Stimulated activated CD4-positive, alpha-beta T cell treated with anti-CD3 and anti-CD28 coated beads, TNF-alpha, amount 100 ng/mL, for 1 hour (primary cell): Measurements from ENCODE around the gene KCNMA1.

Experiments used
- DNase-seq, 3 donors: peaks; one replicate each; pipeline ENCODE4 v3.0.0-alpha.2; 2020; ENCODE audit warnings: low read depth in 3 of 3, low spot score in 1 of 3

The KCNMA1 gene

DNA sequence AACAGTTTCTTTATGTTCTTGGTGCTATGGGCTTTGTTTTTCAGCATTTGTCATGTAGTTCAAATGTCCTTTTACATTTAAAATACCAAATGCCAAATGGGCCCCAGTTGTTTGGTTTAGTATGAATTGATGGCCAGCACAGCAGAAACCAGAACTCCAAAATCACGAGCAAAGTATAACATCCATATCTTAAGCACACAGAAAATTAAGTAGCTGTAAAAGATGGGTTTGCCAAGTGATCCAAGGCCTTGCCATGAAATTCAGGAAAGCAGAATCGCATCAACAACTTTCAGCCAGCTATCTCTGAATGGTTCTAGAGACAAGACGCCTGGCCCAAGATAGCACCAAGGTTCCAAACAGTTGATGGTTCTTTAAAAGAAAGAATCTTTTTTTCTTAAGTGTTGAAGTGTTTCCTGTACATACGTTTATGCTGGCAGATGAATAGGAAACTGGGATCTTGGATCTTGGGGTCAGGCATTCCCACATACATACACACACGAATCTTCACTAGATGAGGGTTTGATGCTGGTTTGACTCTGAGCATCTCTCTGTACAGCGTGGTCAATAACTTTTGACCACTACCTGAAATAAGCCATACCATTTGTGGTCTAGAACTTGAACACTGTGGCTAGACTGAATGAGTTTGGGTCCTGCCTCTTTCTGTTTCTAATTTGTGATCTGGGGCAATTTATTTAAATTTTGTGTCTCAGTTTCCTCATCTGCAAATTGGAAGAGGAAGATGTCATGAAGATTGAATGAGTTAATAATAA, 711.8 kb downstream of the KCNMA1 start:
- DNase-seq, result no peak

DNA sequence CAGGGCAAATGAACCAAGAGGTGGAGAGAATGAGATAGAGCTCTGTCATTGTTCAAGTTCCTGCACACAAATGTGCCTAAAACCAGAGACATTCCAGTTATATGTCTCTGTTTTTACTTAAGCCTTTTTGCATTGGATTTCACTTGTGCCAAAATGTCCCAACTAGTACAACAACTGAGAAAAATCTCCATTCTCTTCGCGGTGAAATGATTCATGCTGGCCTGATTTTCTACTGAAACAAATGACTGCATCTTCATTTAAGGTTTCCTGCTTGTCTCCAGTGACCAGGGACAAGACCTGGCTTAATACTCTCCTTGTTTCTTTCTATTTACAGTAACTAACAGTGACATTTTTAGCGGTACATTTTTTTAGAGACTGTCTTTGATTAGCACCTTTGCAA, 714.9 kb downstream of the KCNMA1 start:
- DNase-seq, result no peak

DNA sequence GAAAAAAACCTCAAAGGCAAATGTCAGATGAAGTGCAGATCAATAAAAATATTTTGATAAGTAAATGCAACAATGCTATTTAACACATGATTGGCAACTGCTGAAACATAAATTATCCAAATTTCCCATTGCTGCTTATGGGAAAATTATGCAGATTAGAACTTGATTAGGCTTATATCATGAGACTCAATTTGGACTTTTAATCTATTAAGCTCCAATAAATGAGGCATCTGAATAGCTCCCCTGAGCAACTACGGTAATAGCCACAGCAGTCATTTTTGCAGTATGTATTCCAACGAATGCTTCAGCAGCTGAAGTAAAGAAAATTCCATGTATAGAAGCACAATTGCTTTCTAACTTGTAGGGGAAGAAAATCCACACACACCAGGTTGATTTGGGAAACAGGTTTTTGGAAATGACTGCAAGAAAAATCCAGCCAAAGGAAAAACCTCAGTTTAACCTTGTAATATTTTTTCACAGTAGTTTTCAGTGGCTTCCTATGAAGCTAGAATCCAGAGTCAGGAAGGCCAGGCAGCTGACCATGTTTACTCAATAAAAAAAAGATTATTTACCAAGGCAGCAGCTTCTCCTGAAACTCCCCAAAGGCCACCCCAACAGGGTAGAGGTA, 716.1 kb downstream of the KCNMA1 start:
- no peak for DNase-seq

DNA sequence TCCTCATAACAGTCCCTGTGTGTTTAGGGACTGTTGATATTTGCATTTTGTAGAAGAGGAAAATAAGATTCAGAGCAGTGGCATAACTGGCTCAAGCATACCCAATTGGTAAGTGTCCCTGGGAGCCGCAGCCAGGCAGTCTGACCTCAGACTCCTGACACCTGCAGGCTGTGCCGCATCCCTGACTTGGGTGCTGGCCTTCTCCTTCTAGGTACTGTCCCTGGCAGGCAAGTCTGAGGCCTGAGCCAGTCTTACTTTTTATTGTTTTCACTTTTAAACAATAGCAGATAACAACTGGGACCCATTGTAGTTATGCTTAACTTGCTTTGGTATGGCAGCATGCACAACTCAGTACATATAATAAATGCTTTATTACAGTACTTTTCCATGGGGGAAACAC, 717.0 kb downstream of the KCNMA1 start:
- no peak for DNase-seq

DNA sequence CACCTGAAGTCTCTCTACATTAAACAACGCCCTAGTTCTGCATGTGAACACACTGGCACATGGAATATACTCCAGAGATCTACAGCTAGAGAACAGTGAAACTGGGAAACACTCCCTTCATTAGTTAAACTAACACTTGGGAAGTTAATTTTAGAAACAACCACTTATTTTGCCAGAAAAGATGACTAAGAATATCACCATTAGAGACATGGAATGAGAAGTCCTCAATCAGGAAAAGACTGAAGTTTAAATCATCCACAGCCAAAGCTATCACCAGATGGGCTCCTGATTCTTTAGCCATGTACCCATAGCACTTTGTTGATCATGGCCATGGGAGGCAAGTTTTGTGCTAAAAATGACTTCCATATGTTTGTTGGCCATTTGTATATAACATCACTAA, 719.5 kb downstream of the KCNMA1 start:
- no peak for DNase-seq

DNA sequence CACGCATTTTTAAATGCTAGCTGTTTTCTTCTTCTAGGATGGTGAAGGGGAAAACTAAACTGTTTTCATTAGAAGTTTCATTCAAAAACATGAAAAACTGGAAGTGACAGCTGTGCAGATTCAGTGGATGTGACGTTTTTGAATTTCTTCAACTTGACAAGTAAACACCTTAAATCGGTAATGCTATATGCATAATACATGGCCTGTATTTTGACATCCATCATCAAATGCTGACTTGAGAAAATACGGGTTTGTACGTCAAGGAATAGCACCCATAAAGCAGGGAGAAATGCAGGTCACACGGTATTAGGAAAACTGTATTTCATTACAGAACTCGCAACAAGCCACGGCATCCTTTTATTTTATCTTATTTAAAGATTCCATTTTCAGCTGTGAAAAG, 720.5 kb downstream of the KCNMA1 start:
- no peak for DNase-seq

DNA sequence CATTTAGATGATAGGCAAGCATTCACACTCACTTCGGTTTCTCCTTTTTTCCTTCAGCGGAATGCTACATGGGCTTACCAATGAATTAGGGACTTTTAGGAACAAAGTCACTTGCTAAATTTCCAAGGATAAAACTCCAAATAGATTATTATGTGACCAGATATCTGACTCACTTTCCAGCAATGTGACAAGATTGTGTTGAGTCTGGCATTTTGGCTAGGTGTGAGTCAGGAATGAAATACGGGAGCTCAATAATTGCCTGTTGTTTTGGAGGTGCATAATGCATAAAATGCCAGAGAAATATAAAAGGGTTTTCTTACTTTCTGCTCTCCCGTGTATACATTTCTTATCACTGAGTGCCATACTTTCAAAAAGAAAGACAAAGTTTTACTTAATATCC, 721.1 kb downstream of the KCNMA1 start:
- DNase-seq, result no peak

DNA sequence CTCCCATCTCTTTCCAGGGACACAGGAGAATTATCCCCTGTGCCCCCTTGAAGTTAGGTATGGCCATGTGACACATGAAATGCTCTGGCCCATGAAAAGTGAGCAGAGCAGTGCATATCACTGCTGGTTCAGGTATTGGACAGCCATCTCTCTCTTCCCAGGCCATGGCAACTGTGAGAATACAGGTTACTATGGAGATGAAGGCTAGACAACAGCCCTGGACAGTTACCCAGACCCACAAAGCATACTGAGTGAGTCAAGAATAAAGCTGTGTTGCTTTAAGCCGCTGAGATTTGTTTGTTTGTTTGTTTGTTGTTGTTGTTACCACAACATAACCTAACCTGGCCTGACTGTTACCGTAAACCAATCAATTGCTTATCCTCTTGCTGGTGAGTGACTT, 722.3 kb downstream of the KCNMA1 start:
- no peak for DNase-seq

DNA sequence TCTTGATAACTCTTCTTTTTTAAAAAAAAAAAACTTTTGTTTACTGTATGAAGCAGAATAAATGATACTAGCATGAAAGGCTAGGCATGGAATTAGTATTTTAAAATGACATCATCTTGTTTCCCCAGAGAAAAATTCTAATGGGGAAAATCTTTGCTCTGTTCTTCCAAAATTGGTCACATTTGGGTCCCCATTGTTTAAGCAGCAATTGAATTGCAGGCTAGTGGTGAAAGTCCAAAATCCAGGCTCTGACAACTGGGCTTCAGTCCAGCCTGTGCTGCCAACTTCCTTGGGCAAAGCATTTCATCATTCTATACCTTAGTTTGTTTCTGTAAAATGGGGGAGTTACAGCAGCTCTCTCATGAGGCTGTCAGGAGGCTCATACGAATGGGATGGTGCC, 726.4 kb downstream of the KCNMA1 start:
- no peak for DNase-seq

DNA sequence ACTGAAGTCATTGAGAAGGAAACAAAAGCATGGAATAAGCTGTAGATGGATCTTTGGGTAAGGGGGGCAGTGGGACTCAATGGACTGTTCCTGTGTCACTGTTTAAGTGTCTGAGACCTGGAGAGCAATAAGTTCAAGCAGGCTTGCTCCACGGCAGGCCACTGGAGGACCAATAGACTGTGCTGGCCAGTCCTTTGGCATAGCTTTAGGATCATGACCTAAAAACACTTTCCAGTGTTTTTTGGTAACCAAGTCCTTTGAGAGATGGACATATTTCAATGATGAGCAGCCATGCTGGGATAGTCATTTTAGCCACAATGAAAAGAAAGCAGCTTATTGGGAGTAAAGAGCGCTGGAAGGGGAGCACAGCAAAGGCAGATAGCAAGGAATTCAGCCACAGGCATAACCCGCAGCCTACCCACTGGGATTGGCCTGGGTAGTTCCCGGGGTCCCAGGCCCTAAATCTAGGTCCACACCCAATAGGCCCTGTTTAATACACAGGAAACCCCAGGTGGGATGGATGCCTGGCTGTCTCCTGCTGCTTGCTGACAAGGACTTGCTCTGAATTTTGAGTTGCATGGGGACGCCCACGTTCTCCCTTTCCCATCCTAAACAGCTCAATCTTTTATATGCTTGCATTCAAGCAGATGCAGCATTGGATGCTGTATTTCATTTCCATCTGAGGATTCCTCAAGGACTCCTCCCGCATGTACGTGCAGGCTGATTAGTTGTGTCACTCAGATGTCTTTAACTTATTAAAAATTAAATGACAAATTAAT, 727.2 kb downstream of the KCNMA1 start:
- no peak for DNase-seq

DNA sequence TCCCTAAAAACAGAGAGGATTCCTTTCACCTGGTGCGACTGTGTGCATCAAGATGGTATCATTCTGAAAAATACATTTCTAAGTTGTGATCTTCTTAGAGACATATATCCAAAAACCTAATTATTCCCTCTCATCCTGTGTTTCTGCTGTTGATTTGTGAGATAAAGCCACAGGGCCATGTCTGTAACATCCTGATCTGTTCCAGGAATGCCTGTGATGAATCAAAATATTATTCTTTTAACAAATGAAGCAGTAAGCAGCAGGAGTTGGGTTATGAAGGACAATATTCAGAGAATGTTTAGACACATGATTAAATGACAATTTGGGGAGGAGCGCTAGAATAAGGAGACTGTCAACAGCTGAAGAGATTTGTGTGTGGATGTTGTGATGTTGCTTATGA, 731.4 kb downstream of the KCNMA1 start:
- no peak for DNase-seq

DNA sequence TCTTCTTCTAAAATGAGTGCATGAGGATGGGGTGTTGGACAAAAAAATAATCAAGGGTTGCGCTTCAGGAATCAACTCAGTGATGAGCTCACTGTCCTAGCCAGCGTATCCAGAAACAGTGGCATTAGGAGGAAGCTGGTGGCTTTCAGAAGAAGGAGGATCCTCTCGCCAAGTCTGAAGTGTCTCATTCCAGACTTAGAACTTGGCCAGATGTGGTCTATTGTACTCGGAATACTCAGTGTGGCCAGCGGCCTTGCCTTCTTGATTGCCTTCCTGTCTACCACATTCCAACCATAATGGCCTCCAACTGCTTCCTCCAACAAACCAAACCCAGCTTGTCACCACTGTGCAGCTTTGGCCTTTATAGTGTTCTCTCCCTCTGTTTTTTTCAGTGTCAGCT, 732.4 kb downstream of the KCNMA1 start:
- no peak for DNase-seq

DNA sequence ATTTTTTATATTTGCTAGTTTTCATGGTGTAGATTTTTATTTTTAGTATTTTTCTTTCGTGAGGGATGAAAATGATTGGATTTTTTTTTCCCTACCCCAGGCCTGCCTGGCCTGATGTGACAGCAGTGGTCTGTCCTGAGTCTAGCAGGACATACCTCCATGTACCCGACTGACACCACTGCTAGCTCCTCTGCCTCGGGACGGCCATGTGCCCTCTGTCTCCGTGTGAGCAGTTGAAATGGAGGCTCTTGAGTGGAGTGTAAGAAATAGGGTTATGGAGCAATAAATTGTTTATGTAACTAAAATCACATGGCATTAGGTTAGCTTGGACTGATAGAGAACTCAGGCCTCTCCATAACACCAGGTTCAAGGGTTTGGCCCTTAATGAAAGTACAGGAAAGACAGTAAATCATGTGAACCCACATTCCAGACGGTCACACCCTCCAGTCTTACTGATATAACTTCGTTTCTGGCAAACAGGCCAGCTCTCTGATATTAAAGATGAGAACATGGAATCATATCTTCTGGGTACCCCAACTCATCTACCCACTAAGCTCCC, 734.1 kb downstream of the KCNMA1 start:
- no peak for DNase-seq

DNA sequence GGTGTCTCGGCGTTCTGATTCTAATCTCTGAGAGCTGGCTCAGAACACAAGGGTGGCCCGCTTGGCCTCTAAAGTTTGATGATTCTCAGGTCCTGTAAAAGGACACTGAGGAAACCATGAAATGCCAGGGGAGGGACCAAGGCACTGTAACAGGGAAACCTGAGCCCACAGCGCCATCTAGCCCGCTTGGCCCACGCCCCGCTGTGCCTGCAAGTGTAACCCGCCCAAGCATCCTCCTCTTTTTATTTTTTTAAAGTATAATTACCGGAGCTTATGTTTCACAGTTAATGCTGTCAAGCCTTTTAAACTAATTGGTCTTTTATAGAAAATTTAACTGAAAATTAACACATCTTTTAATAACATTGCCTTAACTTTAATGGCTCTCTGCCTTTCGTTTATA, 734.7 kb downstream of the KCNMA1 start:
- no peak for DNase-seq

DNA sequence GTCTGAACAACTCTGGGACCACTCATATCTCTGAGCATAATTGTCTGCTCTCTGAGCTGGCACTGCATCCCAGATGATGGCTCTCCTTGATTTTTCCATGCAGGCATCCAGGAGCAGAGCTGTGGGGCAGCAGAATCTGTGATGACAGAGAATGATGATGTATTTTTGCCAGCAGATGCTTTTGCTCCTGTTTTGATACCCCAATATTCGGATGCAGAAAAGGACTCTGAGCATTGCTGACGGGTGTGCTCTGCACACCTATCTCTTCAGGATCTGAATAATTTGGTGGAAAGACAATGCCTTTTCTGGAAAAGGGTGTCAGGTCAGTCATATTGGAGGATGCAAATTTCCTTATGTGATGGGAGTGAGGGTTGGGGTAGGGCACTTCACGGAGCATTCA, 735.9 kb downstream of the KCNMA1 start:
- DNase-seq, result no peak

DNA sequence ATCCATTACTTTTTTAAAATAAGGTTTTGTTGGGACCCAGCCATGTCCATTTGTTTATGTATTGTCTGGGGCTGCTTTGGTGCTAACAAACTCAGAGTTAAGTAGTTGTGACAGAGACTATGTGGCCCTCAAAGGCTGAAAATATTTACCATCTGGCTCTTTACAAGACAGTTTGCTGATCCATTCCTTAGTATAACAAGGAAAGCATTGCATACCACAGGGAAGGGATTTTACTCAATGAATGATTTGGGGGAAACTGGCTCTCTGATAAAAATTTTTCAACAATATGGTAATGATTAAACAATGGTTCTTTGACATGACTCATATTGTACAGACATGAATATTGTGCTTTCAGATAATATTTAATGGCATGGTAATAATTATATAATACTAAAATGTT, 738.1 kb downstream of the KCNMA1 start:
- DNase-seq, result no peak

DNA sequence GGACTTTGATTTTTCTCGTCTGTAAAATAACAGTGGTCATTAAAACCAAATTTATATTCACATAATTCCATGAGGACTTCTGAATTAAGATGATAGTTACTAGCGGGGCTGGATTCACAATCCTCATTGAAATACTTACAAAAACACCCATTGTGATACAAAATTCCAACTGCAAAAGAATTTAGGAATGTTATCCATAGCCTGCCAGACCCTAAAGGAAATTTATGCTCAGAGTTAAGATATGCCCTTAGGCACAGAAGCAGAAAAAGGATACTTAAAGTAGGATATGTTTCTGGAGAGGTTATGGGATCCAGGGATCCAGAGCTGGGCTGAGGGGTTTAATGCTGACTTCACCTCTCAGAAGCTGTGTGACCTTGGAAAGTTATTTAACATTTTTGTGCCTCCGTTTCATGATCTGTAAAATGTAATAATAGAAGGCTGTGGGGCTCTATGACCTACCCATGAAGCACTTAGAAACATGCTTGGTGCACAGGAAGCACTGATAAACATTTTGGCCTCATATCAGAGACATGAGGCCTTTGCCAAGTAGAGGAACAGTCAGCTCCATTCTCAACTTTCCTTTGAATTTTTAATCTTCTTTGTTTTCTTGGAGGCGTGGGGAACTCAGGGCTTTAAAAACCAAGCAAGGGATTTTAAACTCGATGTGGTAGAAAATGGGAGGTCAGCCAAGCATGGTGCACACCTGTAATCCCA, 744.7 kb downstream of the KCNMA1 start:
- no peak for DNase-seq

DNA sequence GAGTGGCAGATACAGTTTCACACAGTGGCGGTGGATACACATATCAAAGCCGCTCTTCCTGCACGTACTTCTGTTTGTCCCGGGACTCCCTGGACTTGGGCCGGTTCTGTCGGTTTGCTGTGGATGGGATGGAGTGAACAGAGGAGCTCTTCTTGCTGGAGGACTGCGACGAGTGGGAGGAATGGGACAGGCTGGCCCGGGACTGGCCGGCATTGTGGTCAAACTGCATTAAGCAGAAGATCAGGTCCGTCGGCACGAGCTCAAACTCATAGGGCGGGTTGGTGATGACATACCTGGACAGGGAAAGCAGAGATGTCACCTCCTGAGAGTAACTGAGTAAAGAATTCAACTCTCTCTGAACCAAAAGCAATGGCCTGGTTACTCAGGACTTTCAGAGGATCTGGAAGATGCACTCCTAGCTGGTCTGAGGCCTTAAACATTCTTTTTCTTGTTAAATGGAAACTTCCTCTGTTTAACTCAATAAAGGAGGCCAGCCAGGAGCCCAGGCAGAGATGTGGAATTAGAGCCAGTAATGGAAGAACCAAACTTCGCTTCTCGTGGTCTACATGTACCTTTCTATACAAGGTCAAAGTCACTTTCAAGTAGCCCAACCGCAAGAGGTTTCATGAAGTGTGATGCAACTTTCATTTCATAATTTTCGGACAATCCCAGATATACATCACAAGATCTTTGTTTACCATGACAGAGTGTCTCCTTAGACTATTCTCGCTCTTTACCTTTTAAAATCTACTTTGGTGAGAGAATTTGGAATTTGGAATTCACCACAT, 750.2 kb downstream of the KCNMA1 start:
- no peak for DNase-seq

DNA sequence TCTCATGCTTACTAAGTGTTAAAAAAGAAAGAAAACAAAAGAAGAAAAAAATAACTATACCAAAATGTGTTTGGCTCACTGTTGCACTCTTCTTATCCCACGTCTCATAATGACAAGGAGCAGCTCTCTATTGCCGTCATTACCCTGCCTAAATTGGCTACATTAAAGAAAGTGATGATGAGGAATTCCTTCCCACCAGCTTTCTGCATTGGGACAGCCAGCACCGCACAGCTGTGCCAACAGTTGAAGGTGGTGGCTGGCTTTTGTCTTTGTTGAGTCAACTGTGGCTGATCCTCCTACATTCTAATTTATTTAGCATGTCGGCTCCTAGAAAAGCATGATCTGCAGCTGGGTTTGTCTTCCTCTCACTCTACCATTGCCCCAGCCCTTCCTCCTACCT, 751.8 kb downstream of the KCNMA1 start:
- DNase-seq, result no peak

DNA sequence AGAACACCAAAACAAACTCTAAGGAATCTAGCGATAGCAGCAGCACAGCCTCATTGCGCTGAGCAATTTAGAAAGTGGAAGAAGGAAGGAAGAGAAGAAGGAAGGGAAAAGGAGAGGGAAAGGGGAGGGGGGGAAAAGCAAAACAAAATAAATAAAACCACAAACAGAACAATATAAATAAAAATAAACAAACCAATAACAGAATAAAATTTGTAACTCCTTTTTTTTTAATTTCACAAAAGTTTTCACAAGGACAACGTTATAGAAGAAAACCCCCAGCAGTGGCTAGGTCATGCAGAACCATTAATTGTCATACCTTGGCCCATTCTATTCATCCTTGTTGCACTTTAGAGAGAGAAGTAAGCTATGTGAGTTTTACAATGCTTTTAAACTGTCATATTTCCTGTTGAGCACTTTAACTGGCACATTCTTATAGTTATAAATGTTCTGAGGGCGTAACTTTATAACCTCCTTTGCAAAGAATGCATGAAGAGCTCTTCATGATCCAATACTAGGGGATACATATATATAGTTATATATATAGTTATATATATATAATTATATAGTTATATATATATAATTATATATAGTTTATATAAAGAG, 752.8 kb downstream of the KCNMA1 start:
- DNase-seq, result no peak
